GM13977 (cell line): Measurements from ENCODE around the gene DDI1.

ENCODE experiments used
- DNase-seq: peaks from one replicate; pipeline ENCODE4 v3.0.0; 2012; ENCODE audit warnings: low spot score
- CTCF ChIP-seq: IDR thresholded peaks from 2 replicates; pipeline ENCODE4 v1.5.1; 2012; ENCODE audit warnings: mild to moderate bottlenecking, control low read depth; ENCODE audit not compliant: insufficient read depth; ENCODE audit errors: extremely low read depth, missing control alignments
- in situ Hi-C: fragments of 300-500 bp; cut with MboI; formaldehyde crosslinking; loops from one replicate; pipeline ENCODE4 v1.12.0; 2022; ENCODE audit warnings: low sequenced_read_pairs, low pct_unique_long_range_greater_than_20kb, mixed read lengths, inconsistent platforms; ENCODE audit not compliant: unreplicated experiment

The DDI1 gene

GRCh38 chr11:104036588-104036987, at the start of gene DDI1:
DDI1 (plus strand) TSS chr11:104036640; CDS start chr11:104036823, 183 bp downstream.
- in situ Hi-C loops = no loop called here
- DNase-seq = no peak
- TF ChIP-seq CTCF = no peak

GRCh38 chr11:103987629-103988594, 48.5 kb upstream of the DDI1 start:
- DNase-seq = no peak
- TF ChIP-seq CTCF = no peak
- in situ Hi-C loops = no loop called here

- TF ChIP-seq CTCF = no peak
- in situ Hi-C loops = no loop called here
- DNase-seq = no peak
These were observed 47.9 kb upstream of the DDI1 start for GRCh38 chr11:103988595-103988969.

GRCh38 chr11:103993507-103993906, 42.9 kb upstream of the DDI1 start:
- TF ChIP-seq CTCF = no peak
- DNase-seq = no peak

GRCh38 chr11:103994094-103994493, 42.3 kb upstream of the DDI1 start:
- in situ Hi-C loops = no loop called here
- TF ChIP-seq CTCF = no peak
- DNase-seq = no peak

More at GRCh38 chr11:103993507-103993906, 42.9 kb upstream of the DDI1 start:
- in situ Hi-C loops = no loop called here

GRCh38 chr11:103994518-103994917, 41.9 kb upstream of the DDI1 start:
- in situ Hi-C loops = no loop called here
- no peak for DNase-seq
- no peak for TF ChIP-seq CTCF
